GM12878 (cell line): ENCODE results near the gene ITIH2. TPM values are rescaled to one million over a fixed set of nuclear protein-coding genes. Genes with fewer than 3 reads are reported as not detected.

Experiments used
- ATAC-seq: fragments of 200-7000 bp; cut with Tn5 transposase; 3 replicates; pipeline ENCODE4 v1.9.1; 2020; ENCODE audit warnings: mild to moderate bottlenecking, moderate library complexity
- BruUV-seq: library from RNA; stranded (reverse); fragments of 400-500 nt; replicated peaks from 2 replicates; lab custom pipeline; 2021; lab: Mats Ljungman, UMichigan
- CTCF ChIA-PET: fragments of 300-600 bp; sonication (Branson Sonifier 250); formaldehyde crosslinking; extraction: SDS; loops from one replicate; lab custom pipeline; 2021; ENCODE audit warnings: inconsistent platforms; lab: Yijun Ruan, JAX
- POLR2A ChIA-PET: fragments of 350-600 bp; formaldehyde crosslinking; extraction: SDS; loops from one replicate; lab custom pipeline; 2021; ENCODE audit warnings: inconsistent platforms; lab: Charles Lee
- RAD21 ChIA-PET: fragments of 300-600 bp; sonication (Branson Sonifier 250); formaldehyde crosslinking; loops from one replicate; lab custom pipeline; 2023; ENCODE audit warnings: antibody characterized with exemption; ENCODE audit not compliant: unreplicated experiment; lab: Charles Lee
- SMC1A ChIA-PET: fragments of 300-600 bp; sonication (Branson Sonifier 250); formaldehyde crosslinking; loops from one replicate; lab custom pipeline; 2023; ENCODE audit not compliant: unreplicated experiment, uncharacterized antibody; lab: Charles Lee
- DNase-seq: peaks from one replicate; pipeline ENCODE4 v3.0.0-alpha.2; 2011; ENCODE audit warnings: low read depth, low spot score
- FAIRE-seq: peaks from 3 replicates; lab custom pipeline; 2011; peaks lifted over from hg19 to GRCh38; lab: Jason Lieb, UNC
- H2AFZ ChIP-seq: 2 replicates; pipeline ENCODE4 v1.6.0; 2011; ENCODE audit warnings: low read depth, low read length, control low read depth; ENCODE audit not compliant: control insufficient read depth
- H3K27ac ChIP-seq: 2 replicates; pipeline ENCODE4 v1.5.1; 2011; ENCODE audit warnings: control low read depth; ENCODE audit not compliant: control insufficient read depth, insufficient read depth
- H3K27me3 ChIP-seq, 2 experiments: replicated peaks in 1 of 2; 2 replicates each; pipeline versions ENCODE4 v1.6.0 to v1.6.1; 2011; ENCODE audit warnings: low read length in 1 of 2; ENCODE audit not compliant: control insufficient read depth in 2 of 2, insufficient read depth in 2 of 2
- H3K36me3 ChIP-seq, 2 experiments: 2 replicates each; pipeline ENCODE4 v1.5.1; 2011; ENCODE audit warnings: low read length in 1 of 2; ENCODE audit not compliant: control insufficient read depth in 2 of 2, insufficient read depth in 2 of 2
- H3K4me1 ChIP-seq: 2 replicates; pipeline ENCODE4 v1.6.1; 2011; ENCODE audit warnings: mild to moderate bottlenecking, low read length, moderate library complexity, mixed read lengths; ENCODE audit not compliant: control insufficient read depth, insufficient read depth
- H3K4me2 ChIP-seq: 2 replicates; pipeline ENCODE4 v1.6.0; 2011; ENCODE audit warnings: control low read depth; ENCODE audit not compliant: control insufficient read depth, insufficient read depth
- H3K4me3 ChIP-seq: fragments of 200-600 bp; sonication (generic); 2 replicates; pipeline ENCODE4 v1.5.1; 2016
- H3K79me2 ChIP-seq: 2 replicates; pipeline ENCODE4 v1.6.0; 2011; ENCODE audit warnings: low read length; ENCODE audit not compliant: control insufficient read depth, insufficient read depth
- H3K9ac ChIP-seq: 2 replicates; pipeline ENCODE4 v1.8.0; 2011; ENCODE audit warnings: low read length, control low read depth, mixed read lengths; ENCODE audit not compliant: control insufficient read depth, insufficient read depth
- H3K9me3 ChIP-seq: replicated peaks from 3 replicates; pipeline ENCODE4 v1.5.1; 2011; ENCODE audit warnings: mild to moderate bottlenecking, low read length; ENCODE audit not compliant: control insufficient read depth, insufficient read depth
- H4K20me1 ChIP-seq: 2 replicates; pipeline ENCODE4 v1.6.0; 2011; ENCODE audit not compliant: control insufficient read depth, insufficient read depth
- ATF3 ChIP-seq: IDR thresholded peaks from 2 replicates; pipeline ENCODE4 v1.6.1; 2011; ENCODE audit warnings: low read depth, mild to moderate bottlenecking, low read length, moderate library complexity, borderline replicate concordance; ENCODE audit errors: extremely low read depth
- ATF7 ChIP-seq: fragments of 450-650 bp; IDR thresholded peaks from 2 replicates; pipeline ENCODE4 v1.6.1; 2016; ENCODE audit warnings: low read depth, mild to moderate bottlenecking
- FOXM1 ChIP-seq: IDR thresholded peaks from 2 replicates; pipeline ENCODE4 v1.6.1; 2012; ENCODE audit warnings: low read depth, mild to moderate bottlenecking, inconsistent platforms, low read length, moderate library complexity
- HDGF ChIP-seq: fragments of 450-650 bp; IDR thresholded peaks from 2 replicates; pipeline ENCODE4 v1.6.1; 2016; ENCODE audit warnings: antibody characterized with exemption
- IRF5 ChIP-seq: fragments of 450-650 bp; IDR thresholded peaks from 2 replicates; pipeline ENCODE4 v1.6.1; 2017; ENCODE audit warnings: borderline replicate concordance
- KDM1A ChIP-seq: fragments of 200-600 bp; sonication (generic); IDR thresholded peaks from 2 replicates; pipeline ENCODE4 v1.6.1; 2016; ENCODE audit warnings: borderline replicate concordance
- MYB ChIP-seq: fragments of 150-350 bp; IDR thresholded peaks from 2 replicates; pipeline ENCODE4 v1.6.1; 2014; ENCODE audit warnings: mild to moderate bottlenecking, low read depth, low read length, borderline replicate concordance
- RAD51 ChIP-seq: fragments of 450-650 bp; IDR thresholded peaks from 2 replicates; pipeline ENCODE4 v1.6.1; 2016; ENCODE audit warnings: moderate library complexity, mild to moderate bottlenecking, inconsistent platforms
- TBL1XR1 ChIP-seq: IDR thresholded peaks from 2 replicates; pipeline ENCODE4 v1.6.1; 2012; ENCODE audit warnings: low read depth, low read length, improper control_type of control experiment
- ZBED1 ChIP-seq: IDR thresholded peaks from 2 replicates; pipeline ENCODE4 v1.6.1; 2016; ENCODE audit warnings: borderline replicate concordance
- ZBTB33 ChIP-seq: fragments of 450-650 bp; IDR thresholded peaks from 2 replicates; pipeline ENCODE4 v1.6.1; 2017; ENCODE audit warnings: mild to moderate bottlenecking
- ZNF687 ChIP-seq: fragments of 450-650 bp; IDR thresholded peaks from 2 replicates; pipeline ENCODE4 v1.6.1; 2017; ENCODE audit warnings: mild to moderate bottlenecking, moderate library complexity
- WGBS: methylation state at CpG from one replicate; pipeline ENCODE4 v1.1.6; 2016; ENCODE audit warnings: low lambda C conversion rate; ENCODE audit not compliant: insufficient replicate concordance, insufficient coverage; ENCODE audit errors: missing lambda C conversion rate; 5-methylcytosine and 5-hydroxymethylcytosine counted together
- in situ Hi-C: fragments of 300-500 bp; cut with MboI; formaldehyde crosslinking; loops from 9 replicates; pipeline ENCODE4 v1.14.3; 2018; ENCODE audit warnings: mixed read lengths
- intact Hi-C: fragments of 100-400 bp; cut with micrococcal nuclease; formaldehyde crosslinking; loops from one replicate; pipeline ENCODE4 v1.14.2; 2022; ENCODE audit not compliant: unreplicated experiment
- polyA plus RNA-seq, 11 experiments: library from polyadenylated mRNA; depleted of rRNA in 4 of 11; unstranded in 6 of 11; stranded (reverse) in 5 of 11; fragments of >200 nt; fragmentation: Nextera tagmentation in 4 of 11; fragmentation: Illumina TruSeq in 1 of 11; extraction: Ambion mirVana in 4 of 11; extraction: Trizol in 1 of 11; gene quantifications; 1 replicate in 1 of 11; 2 replicates in 10 of 11; pipeline versions ENCODE4 v1.2.1 to v1.2.3, GENCODE V29; 2011 to 2016; ENCODE audit warnings: inconsistent platforms in 2 of 11, missing spikeins in 2 of 11, low read depth in 1 of 11
- total RNA-seq, 4 experiments: library from RNA; depleted of rRNA in 3 of 4; stranded (reverse); fragments of >200 nt in 3 of 4; fragmentation: Illumina TruSeq in 1 of 4; extraction: Trizol in 1 of 4; gene quantifications; 2 replicates each; pipeline versions ENCODE4 v1.2.1 to v1.2.3, GENCODE V29; 2013 to 2021

ITIH2 gene
- total and polyA plus RNA-seq, 10 of the 15 experiments (the other 5 are each of a cell fraction or from before 2014, with no cell fraction given) = 0.05 to 0.72 (median 0.53) TPM; not detected in 7

GRCh38 chr10:7794251-7795026, 91.3 kb downstream of the ITIH2 start:
- peaks cover 3% of the 10 kb centered on the region; the same call in 1 of the 2 replicates for H4K20me1 ChIP-seq
- intact Hi-C loops = no loop called here
- no peak overlapping the region for H3K4me3 ChIP-seq
- ChIA-PET POLR2A (no interaction called here), CTCF (interaction anchor here (1.0 kb wide), 1 partner anchor 15 kb away, joined by 3 read pairs; no protein-coding TSS in a partner anchor), SMC1A (interaction anchor here (0.6 to 1.3 kb wide), 5 partner anchors 9 to 269 kb away, joined by 3 to 5 read pairs (median 3); no protein-coding TSS in a partner anchor), RAD21 (no interaction called here)
- DNase-seq = no peak
- no peak for FAIRE-seq
- 77% methylated on average over 4 of the region's 4 CpGs for WGBS
- BruUV-seq = no TSS peak
- H3K27ac ChIP-seq = no peak overlapping the region
- in situ Hi-C loops = no loop called here
- no peak overlapping the region for H2AFZ ChIP-seq
- H3K9me3 ChIP-seq = no peaks in the 10 kb centered on the region
- H3K4me2 ChIP-seq = no peak overlapping the region
- H3K9ac ChIP-seq = no peak overlapping the region
- H3K79me2 ChIP-seq = peaks cover 65% of the 10 kb centered on the region
- H3K27me3 ChIP-seq = no peaks in the 10 kb centered on the region
- H3K36me3 ChIP-seq = peaks cover 5 to 19% of the 10 kb centered on the region in 2 experiments; a peak in 3 of 4 replicates
- no peaks in the 10 kb centered on the region; the same call in 1 of the 2 replicates for H3K4me1 ChIP-seq
- peak; percentile 62 for ATAC-seq
- TF ChIP-seq HDGF = no peak
- no peak for TF ChIP-seq TBL1XR1
- TF ChIP-seq ZNF687 = no peak
- no peak for TF ChIP-seq RAD51
- no peak for TF ChIP-seq MYB
- TF ChIP-seq FOXM1 = no peak
- no peak for TF ChIP-seq ATF3
- no peak for TF ChIP-seq ZBTB33
- TF ChIP-seq KDM1A = no peak
- no peak for TF ChIP-seq ATF7
- TF ChIP-seq ZBED1 = no peak
- no peak for TF ChIP-seq IRF5
